Ectodermal cell (in vitro differentiated cells): ENCODE data around the gene SDF2. TPM values are rescaled to one million over a fixed set of nuclear protein-coding genes. Genes with fewer than 3 reads are reported as not detected.
A peak's percentile ranks its signal among the peaks of the same experiment; 100 is the strongest.

Experiments
- H3K27ac ChIP-seq: 2 replicates; pipeline ENCODE4 v1.7.0; 2013; ENCODE audit warnings: mild to moderate bottlenecking, low read depth, low read length; ENCODE audit not compliant: insufficient read depth, poor library complexity, severe bottlenecking
- H3K27me3 ChIP-seq: 2 replicates; pipeline ENCODE4 v1.7.0; 2013; ENCODE audit warnings: mild to moderate bottlenecking, low read length; ENCODE audit not compliant: insufficient read depth, control insufficient read depth, poor library complexity, severe bottlenecking
- H3K36me3 ChIP-seq: one replicate; pipeline ENCODE4 v1.7.0; 2013; ENCODE audit warnings: low read length; ENCODE audit not compliant: control insufficient read depth, insufficient read depth
- H3K4me1 ChIP-seq: one replicate; pipeline ENCODE4 v1.7.0; 2013; ENCODE audit warnings: low read length; ENCODE audit not compliant: control insufficient read depth, insufficient read depth
- H3K4me3 ChIP-seq: 2 replicates; pipeline ENCODE4 v1.7.0; 2013; ENCODE audit warnings: low read depth, low read length, control low read depth; ENCODE audit not compliant: insufficient read depth
- H3K9me3 ChIP-seq: 2 replicates; pipeline ENCODE4 v1.7.0; 2013; ENCODE audit warnings: mild to moderate bottlenecking, low read length, moderate library complexity; ENCODE audit not compliant: control insufficient read depth
- WGBS, 2 experiments: methylation state at CpG; one replicate each; pipeline ENCODE4 v1.1.7; 2013; ENCODE audit warnings: missing lambda C conversion rate in 2 of 2; 5-methylcytosine and 5-hydroxymethylcytosine counted together
- polyA plus RNA-seq, 4 experiments: library from polyadenylated mRNA; stranded (reverse); fragments of 50-300 nt; gene quantifications; one replicate each; pipeline ENCODE4 v1.2.3, GENCODE V29; 2013

Gene SDF2, protein sequence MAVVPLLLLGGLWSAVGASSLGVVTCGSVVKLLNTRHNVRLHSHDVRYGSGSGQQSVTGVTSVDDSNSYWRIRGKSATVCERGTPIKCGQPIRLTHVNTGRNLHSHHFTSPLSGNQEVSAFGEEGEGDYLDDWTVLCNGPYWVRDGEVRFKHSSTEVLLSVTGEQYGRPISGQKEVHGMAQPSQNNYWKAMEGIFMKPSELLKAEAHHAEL
- 45.9 TPM for polyA plus RNA-seq (2013, experiment 1 of 4)
- 57.4 TPM for polyA plus RNA-seq (2013, experiment 2 of 4)
- polyA plus RNA-seq (2013, experiment 3 of 4) = 58.1 TPM
- polyA plus RNA-seq (2013, experiment 4 of 4) = 60.2 TPM

- Histone ChIP-seq H3K36me3 (peaks cover 30% of the 10 kb centered on the region), H3K27me3 (no peaks in the 10 kb centered on the region), H3K4me3 (peak within 1 kb of the TSS; percentile 97), H3K4me1 (peaks cover 5% of the 10 kb centered on the region), H3K9me3 (no peaks in the 10 kb centered on the region), H3K27ac (peak within 1 kb of the TSS; percentile 89)
- 0% methylated on average over 66 of the region's 66 CpGs for WGBS, 2 experiments
These were observed at the start of gene SDF2, which contains the start of gene SUPT6H for GRCh38 chr17:28661635-28662526. Gene SDF2, minus strand, starts transcription at chr17:28661906. Its CDS starts 30 bp downstream, at chr17:28661876. Gene SUPT6H, plus strand, starts transcription at chr17:28662205. Its CDS starts 11,197 bp downstream, at chr17:28673402.

DNA sequence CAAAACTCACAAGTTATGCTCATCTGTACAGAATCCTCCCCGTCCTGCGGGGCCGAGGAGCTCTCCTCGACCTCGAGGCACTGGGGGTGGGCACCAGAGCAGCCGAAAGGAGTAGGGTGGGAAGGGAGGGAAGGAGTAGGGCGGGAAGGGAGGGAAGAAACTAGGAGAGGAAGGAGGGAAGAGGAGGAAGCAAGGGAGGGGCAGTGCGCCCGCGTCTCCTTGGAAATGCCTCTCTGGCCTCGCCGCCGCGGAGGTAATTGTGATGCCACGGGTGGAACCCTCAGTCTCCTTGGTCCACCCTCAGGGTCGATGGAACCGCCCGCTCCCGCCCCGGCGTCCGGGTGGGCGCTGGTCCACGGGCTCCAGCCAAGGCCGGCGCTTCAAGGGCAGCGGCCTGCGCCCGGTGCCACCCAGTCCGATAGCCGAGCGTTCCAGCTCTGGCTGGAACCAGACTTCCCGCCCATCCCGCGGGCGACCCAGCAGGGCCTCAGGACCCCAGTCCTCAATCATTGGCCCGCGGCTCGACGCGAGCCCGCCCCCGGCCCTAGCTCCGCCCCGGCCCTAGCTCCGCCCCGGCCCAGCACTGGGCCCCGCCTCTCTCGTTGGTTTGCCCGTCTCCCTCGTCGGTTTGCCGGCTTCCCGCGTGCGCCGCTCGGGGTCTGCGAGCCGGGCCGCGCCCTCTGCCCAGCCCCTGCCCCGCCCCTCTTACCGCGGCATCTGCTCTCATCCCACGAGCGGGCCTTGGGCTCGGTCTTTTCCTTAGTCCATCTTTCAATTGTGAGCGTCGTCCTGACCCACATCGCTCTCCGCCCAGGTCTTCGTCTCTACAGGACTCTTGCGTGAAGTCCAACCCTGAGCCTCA, 49.4 kb upstream of the SDF2 start:
- H3K4me1 ChIP-seq = peaks cover 7% of the 10 kb centered on the region
- H3K4me3 ChIP-seq = peak overlapping the region; percentile 58
- WGBS, 2 experiments = 0% methylated on average over 74 of the region's 74 CpGs
- peak overlapping the region; percentile 98 for H3K27ac ChIP-seq
- H3K9me3 ChIP-seq = no peaks in the 10 kb centered on the region
- peaks cover 14% of the 10 kb centered on the region for H3K36me3 ChIP-seq
- H3K27me3 ChIP-seq = no peaks in the 10 kb centered on the region

DNA sequence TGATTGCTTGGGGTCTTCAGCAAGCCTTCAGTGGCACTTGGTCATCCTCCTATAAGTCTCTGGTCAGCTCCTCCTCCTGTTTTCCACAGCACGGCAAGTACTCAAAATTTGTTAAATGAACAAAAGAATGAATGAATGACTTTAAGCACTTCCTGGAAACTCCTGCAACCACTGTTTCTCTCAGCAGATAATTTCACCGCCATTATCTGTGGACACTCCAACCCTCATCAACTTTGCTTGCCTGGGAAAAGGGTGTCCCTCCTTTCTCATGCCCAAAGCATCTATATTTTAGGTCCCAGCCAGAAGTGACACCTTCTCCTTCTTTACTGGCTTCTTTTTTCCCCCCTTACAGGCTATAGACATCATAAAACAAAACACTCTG, 45.6 kb upstream of the SDF2 start:
- Histone ChIP-seq H3K9me3 (no peaks in the 10 kb centered on the region), H3K36me3 (peaks cover under 1% of the 10 kb centered on the region), H3K4me3 (no peak overlapping the region), H3K27me3 (no peaks in the 10 kb centered on the region), H3K27ac (no peak overlapping the region), H3K4me1 (peaks cover 7% of the 10 kb centered on the region)
- WGBS, 2 experiments = 92 to 93% methylated on average over 2 of the region's 2 CpGs

DNA sequence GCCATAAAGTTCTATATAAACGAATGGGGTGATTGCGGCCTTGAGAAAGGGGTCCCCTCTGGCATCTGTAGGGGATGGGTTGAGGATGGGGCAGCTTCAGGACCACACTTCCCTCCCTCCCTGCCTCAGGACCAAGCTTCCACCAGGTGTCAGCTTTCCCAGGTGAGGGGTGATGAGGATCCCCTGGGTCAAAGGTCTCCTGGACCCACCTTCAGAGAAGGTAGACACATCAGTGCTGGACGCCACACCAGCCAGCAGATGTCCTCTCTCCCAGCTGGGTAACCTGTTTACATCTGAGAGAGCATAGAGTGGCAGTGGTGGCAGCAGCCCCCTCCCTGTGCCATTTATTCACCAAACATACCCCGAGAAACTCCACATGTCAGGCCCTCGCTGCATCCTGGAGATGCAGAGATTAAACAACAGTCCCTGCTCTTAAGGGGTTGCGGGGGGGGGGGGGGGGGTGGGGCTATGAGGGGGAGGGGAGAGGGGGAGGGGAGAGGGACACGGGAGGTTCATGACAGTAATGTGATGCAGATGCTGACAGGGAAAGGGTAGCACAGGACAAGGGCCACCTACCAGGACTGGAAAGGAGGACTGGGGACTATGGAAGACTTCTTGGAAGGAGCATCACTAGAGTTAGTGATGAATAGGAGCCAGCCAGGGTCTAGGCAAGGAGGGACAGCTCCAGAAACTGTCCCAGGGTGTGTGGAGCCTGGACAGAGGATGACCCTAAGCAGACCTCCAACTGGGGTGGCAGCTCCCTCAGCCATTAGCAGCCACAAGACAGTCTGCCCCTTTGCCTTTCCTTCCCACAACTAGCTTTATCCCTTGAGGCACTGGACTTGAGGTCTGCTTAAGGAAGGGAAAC, 45.0 kb upstream of the SDF2 start:
- whole genome bisulfite sequencing, 2 experiments = 74 to 82% methylated on average over 4 to 6 of the region's 7 CpGs
- H3K27ac ChIP-seq = no peak overlapping the region

GRCh38 chr17:28705728-28706334, 44.1 kb upstream of the SDF2 start:
- Histone ChIP-seq H3K4me3 (no peak overlapping the region), H3K27me3 (no peaks in the 10 kb centered on the region), H3K36me3 (peaks cover 14% of the 10 kb centered on the region), H3K4me1 (peaks cover 14% of the 10 kb centered on the region), H3K27ac (no peak overlapping the region), H3K9me3 (no peaks in the 10 kb centered on the region)
- WGBS, 2 experiments = 85% methylated on average over 10 of the region's 10 CpGs

More for the DNA sequence above, 45.0 kb upstream of the SDF2 start:
- peaks cover 11% of the 10 kb centered on the region for H3K4me1 ChIP-seq
- H3K27me3 ChIP-seq = no peaks in the 10 kb centered on the region
- no peaks in the 10 kb centered on the region for H3K9me3 ChIP-seq
- H3K4me3 ChIP-seq = no peak overlapping the region
- H3K36me3 ChIP-seq = peaks cover 7% of the 10 kb centered on the region

- no peaks in the 10 kb centered on the region for H3K27me3 ChIP-seq
- 70 to 77% methylated on average over 5 of the region's 5 CpGs for WGBS, 2 experiments
- H3K27ac ChIP-seq = no peak overlapping the region
- H3K4me3 ChIP-seq = no peak overlapping the region
- no peaks in the 10 kb centered on the region for H3K9me3 ChIP-seq
- peaks cover 14% of the 10 kb centered on the region for H3K4me1 ChIP-seq
- H3K36me3 ChIP-seq = peaks cover 20% of the 10 kb centered on the region
These were observed 43.5 kb upstream of the SDF2 start for GRCh38 chr17:28705074-28705659.

- H3K9me3 ChIP-seq = no peaks in the 10 kb centered on the region
- peaks cover 28% of the 10 kb centered on the region for H3K36me3 ChIP-seq
- 94% methylated on average over 14 of the region's 14 CpGs for WGBS, 2 experiments
These were observed 42.6 kb upstream of the SDF2 start for GRCh38 chr17:28704219-28704858.

DNA sequence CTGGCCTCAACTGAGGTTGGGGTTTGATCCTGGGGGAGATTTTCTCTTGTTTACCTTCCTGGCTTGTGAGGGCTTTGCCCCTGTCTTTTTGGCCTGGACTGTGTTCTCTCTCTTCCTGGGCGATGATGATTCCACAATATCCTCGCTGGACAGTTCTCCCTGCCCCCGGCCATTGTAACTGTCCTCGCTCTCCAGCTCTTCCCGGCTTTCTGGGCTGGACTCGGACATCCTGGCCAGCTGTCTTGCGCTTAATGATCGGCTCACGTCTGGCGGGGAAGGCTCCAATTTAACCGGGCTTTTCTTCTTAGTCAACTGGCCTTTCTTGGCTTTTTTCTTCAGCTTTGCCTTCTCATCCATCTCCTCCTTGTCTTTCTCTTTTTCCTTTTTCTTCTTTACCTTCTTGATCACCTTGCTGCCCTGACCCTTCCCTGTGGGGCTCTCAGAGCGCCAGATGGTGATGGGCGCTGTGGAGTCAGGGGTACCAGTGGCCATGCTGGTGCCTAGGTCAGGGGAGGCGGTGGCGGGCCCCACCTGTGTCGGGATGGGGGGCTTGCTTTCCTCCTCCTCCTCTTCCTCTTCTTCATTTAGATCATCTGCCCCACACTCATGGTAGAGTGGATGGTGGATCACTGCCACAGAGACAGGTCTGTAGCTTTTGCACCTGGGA, 42.0 kb upstream of the SDF2 start:
- peaks cover 35% of the 10 kb centered on the region for H3K36me3 ChIP-seq
- H3K4me1 ChIP-seq = peaks cover 14% of the 10 kb centered on the region
- no peaks in the 10 kb centered on the region for H3K9me3 ChIP-seq
- no peak overlapping the region for H3K4me3 ChIP-seq
- no peak overlapping the region for H3K27ac ChIP-seq
- WGBS, 2 experiments = 94% methylated on average over 15 to 16 of the region's 16 CpGs
- H3K27me3 ChIP-seq = no peaks in the 10 kb centered on the region

More at GRCh38 chr17:28704219-28704858, 42.6 kb upstream of the SDF2 start:
- Histone ChIP-seq H3K4me3 (no peak overlapping the region), H3K4me1 (peaks cover 14% of the 10 kb centered on the region), H3K27me3 (no peaks in the 10 kb centered on the region), H3K27ac (no peak overlapping the region)
